Measurements from ENCODE around the gene DENND1A.

DNA sequence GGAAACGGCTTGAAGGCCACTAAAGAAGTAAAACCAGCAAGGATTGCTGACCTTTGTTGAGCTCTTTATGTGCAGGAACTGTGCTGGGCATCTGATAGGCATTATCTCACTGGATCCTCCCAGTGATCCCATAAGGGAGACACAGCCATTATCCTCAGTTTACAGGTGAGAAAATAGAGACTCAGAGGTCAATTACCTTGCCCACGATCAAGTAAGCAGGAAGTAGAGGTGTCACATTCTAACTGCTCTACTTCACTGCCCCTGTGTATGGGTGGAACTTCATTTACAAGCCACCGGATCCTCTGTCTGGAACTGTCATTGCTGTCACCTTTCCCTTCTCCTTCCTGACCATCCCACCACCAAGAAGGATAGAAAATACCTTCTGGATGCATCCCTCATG lies 325.1 kb downstream of the DENND1A start:
- TF ChIP-seq ZNF302 (CRISPR knock-in tag; IDR thresholded peaks at IDR 0.05): no peak
- TF ChIP-seq, protein P1, sequence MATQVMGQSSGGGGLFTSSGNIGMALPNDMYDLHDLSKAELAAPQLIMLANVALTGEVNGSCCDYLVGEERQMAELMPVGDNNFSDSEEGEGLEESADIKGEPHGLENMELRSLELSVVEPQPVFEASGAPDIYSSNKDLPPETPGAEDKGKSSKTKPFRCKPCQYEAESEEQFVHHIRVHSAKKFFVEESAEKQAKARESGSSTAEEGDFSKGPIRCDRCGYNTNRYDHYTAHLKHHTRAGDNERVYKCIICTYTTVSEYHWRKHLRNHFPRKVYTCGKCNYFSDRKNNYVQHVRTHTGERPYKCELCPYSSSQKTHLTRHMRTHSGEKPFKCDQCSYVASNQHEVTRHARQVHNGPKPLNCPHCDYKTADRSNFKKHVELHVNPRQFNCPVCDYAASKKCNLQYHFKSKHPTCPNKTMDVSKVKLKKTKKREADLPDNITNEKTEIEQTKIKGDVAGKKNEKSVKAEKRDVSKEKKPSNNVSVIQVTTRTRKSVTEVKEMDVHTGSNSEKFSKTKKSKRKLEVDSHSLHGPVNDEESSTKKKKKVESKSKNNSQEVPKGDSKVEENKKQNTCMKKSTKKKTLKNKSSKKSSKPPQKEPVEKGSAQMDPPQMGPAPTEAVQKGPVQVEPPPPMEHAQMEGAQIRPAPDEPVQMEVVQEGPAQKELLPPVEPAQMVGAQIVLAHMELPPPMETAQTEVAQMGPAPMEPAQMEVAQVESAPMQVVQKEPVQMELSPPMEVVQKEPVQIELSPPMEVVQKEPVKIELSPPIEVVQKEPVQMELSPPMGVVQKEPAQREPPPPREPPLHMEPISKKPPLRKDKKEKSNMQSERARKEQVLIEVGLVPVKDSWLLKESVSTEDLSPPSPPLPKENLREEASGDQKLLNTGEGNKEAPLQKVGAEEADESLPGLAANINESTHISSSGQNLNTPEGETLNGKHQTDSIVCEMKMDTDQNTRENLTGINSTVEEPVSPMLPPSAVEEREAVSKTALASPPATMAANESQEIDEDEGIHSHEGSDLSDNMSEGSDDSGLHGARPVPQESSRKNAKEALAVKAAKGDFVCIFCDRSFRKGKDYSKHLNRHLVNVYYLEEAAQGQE (IDR thresholded peaks at IDR 0.05): no peak
- TF ChIP-seq CBX8 (IDR thresholded peaks at IDR 0.05): no peak
- TF ChIP-seq, protein P2, sequence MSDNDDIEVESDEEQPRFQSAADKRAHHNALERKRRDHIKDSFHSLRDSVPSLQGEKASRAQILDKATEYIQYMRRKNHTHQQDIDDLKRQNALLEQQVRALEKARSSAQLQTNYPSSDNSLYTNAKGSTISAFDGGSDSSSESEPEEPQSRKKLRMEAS (IDR thresholded peaks at IDR 0.05): no peak
- TF ChIP-seq, protein P3, sequence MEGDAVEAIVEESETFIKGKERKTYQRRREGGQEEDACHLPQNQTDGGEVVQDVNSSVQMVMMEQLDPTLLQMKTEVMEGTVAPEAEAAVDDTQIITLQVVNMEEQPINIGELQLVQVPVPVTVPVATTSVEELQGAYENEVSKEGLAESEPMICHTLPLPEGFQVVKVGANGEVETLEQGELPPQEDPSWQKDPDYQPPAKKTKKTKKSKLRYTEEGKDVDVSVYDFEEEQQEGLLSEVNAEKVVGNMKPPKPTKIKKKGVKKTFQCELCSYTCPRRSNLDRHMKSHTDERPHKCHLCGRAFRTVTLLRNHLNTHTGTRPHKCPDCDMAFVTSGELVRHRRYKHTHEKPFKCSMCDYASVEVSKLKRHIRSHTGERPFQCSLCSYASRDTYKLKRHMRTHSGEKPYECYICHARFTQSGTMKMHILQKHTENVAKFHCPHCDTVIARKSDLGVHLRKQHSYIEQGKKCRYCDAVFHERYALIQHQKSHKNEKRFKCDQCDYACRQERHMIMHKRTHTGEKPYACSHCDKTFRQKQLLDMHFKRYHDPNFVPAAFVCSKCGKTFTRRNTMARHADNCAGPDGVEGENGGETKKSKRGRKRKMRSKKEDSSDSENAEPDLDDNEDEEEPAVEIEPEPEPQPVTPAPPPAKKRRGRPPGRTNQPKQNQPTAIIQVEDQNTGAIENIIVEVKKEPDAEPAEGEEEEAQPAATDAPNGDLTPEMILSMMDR (IDR thresholded peaks at IDR 0.05): no peak
